CD4-positive, alpha-beta T cell treated with Interleukin-15 for 4 hours (primary cell): Measurements from ENCODE around the gene HTR3D.
"Not testable (repeated sequence)": the region's sequence is repeated elsewhere in the genome, so short reads cannot be mapped to it uniquely, and the experiment has no call there.

Experiments
- DNase-seq: peaks from one replicate; pipeline ENCODE4 v3.0.0-alpha.2; 2020; ENCODE audit warnings: low spot score

Gene HTR3D

GRCh38 chr3:184068344-184068743 lies 36.8 kb downstream of the HTR3D start:
- no peak for DNase-seq

GRCh38 chr3:184071142-184071541 lies 39.6 kb downstream of the HTR3D start:
- DNase-seq = not testable (repeated sequence)

GRCh38 chr3:184073621-184074020 lies 42.1 kb downstream of the HTR3D start:
- DNase-seq = no peak

- DNase-seq = no peak
Measured at GRCh38 chr3:184075901-184076300, 44.4 kb downstream of the HTR3D start.

- DNase-seq = no peak
Measured at GRCh38 chr3:184077881-184078280, 46.3 kb downstream of the HTR3D start.

- no peak for DNase-seq
Measured at GRCh38 chr3:184078851-184079250, 47.3 kb downstream of the HTR3D start.

GRCh38 chr3:184081116-184081830 lies 49.7 kb downstream of the HTR3D start:
- DNase-seq = no peak

- no peak for DNase-seq
Measured at GRCh38 chr3:184082034-184082433, 50.5 kb downstream of the HTR3D start.

GRCh38 chr3:184082465-184082864 lies 50.9 kb downstream of the HTR3D start:
- no peak for DNase-seq

- DNase-seq = no peak
Measured at GRCh38 chr3:184085389-184085852, 53.9 kb downstream of the HTR3D start.
